ENCODE measurements around the gene UBE2D2. TPM values are rescaled to one million over a fixed set of nuclear protein-coding genes. Genes with fewer than 3 reads are reported as not detected.

UBE2D2 gene
- total RNA-seq, 1 experiment from 2014 or later = 165 TPM

DNA sequence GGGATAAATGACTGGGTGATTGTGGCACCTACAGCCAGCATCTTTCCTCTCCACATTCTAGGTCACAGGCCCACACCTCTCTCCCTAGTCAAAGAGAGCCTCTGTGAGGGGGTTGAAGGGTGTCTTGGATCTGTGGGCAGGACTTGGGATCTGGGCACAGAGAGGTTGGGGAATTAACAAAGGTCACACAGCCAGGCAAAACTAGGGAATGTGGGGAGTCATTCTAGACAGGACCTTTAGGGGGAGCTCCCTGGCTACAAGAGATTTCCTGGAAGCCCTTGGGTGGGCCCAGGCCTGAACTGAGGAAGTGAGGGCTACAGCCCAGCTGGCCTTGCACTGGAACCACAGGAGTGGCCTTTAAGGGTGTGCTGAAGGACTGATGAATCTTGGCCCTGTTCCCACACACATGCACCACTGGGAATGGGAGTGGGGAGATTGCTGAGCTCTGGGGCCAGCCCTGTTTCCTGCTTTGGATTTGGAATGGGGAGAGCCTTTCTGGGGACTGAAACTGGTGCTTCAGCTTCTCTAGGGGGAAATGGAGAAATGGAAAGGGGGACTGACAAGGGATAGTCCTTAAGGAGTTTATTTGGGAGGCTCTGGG, 74.6 kb downstream of the UBE2D2 start:
- peak; percentile 97 for DNase-seq (ENCODE audit: low read depth)

- no peak for DNase-seq (ENCODE audit: low read depth)
Measured at GRCh38 chr5:139636207-139636792, 75.2 kb downstream of the UBE2D2 start.

DNA sequence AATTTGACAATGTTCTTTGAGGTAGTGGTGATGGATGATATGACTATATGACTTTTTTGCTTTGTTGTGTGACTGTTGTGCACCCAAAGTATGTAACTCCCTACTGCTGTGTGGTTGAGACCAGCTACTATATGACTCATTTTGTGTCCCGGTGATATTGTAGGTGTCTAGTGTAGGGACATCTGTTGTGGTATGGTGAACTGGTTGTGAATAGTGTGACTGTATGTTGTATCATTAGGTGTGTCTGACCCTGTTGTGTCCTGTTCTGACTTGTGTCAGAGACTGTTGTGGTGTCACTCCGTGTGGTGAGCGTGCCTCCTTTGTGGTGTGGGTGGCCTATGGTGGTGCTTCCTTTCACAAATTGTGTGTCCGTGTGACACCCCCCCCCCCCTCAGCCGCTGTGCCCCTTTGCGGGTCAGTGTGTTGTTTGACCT, 75.9 kb downstream of the UBE2D2 start:
- peak; percentile 72 for DNase-seq (ENCODE audit: low read depth)

GRCh38 chr5:139637438-139638089, 76.4 kb downstream of the UBE2D2 start:
- DNase-seq (ENCODE audit: low read depth) = peak; percentile 78

DNA sequence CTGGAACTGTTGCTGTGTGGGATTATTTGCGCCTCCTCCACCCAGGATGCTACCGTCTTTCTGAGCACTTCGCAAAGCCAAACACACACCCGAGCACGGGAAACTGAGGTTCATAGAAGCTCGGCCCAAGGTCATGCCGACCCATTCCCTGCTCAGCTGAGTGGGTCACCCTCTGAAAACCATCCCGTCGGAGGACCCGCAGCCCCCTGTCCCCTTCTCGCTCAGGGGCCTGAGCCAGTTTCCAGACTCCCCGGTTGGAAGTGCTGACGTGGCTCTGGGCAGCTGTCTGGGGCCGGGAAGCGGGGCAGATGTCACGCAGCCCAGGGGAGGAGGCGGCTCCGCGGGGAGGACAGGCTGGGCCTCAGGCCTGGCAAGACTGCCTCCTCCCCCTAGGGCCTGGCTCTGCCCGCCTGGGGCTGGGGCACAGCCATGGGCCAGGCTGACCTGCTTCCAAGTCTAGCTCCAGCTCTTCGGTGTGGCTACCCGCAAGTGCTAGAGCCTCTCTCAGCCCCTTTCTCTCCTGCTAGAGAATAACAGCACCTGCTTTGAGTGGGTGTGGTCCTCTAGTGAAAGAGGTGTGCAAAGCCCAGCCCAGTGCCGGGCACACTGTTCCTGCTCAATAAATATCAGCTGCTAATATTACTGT, 77.1 kb downstream of the UBE2D2 start:
- DNase-seq (ENCODE audit: low read depth) = peak; percentile 91

- no peak for DNase-seq (ENCODE audit: low read depth)
Measured at GRCh38 chr5:139638736-139639618, 77.8 kb downstream of the UBE2D2 start.

DNA sequence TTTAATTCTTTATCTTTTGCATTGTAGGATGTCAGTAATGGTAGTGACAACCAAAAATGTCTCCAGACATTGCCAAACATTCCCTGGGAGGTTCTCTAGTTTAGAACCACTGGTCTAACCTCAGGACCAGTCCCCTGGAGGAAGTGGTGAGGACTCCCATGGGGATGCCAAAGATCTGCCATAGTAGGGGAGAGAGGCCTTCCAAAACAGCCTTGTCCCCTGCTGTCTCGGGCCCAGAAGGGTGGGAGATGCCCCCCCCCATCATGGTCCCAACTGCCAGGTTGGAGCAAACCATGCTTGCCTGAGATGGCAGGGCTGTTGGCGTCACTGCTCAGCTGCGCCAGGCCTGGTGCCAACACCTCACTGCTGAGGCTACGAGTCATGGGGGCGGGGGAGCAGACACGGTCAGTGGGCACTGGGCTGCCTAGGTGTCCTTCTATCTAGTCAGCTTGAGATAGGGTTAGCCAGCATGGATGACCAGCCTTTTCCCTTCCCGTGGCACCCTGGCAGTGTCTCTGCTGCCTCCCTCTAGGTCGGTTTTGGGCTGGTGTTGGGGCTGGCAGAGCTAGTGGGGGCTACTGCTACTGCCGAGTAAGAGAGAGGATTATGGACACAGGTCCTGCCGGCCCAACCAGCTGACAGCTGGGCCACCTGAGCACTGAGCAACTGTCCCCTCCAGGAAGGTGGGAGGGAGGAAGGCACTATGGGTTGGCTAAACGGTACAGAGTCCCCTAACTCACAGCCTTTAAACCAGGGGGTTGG, 78.7 kb downstream of the UBE2D2 start:
- peak; percentile 73 for DNase-seq (ENCODE audit: low read depth)

DNA sequence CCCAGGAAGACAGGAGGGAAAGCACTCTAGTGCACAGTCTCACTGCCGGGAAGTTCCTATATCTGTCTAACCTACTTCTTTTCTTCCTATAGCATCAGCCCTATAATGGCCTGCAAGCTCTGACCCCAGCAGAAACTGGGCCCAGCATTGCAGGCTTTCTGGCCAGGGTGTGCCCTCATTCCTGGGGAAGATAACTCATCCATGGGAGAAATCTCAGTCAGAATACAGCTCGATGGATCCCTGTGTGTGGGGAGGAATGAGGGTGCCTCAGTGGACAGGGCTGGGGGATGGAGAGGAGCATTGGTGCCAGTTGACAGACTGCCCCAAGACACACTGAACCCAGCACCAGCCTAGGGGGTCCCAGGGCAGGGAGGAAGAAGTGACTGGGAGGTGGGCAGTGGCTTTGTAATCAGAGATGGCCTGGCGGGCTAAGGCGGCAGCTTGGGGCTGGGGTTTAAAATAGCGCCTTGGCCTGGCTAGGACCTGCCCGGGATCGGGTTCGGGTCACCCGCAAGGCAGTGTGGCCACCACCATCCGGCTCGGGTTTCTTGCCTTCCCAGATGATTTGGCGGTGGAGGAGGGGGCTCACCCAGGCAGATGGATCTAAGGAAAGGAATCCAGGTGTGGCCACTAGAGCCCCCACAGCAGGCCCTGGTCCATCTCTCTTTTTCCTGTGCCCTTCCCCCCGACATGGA, 79.4 kb downstream of the UBE2D2 start:
- DNase-seq (ENCODE audit: low read depth) = no peak

- no peak for DNase-seq (ENCODE audit: low read depth)
Measured at GRCh38 chr5:139641116-139642080, 80.3 kb downstream of the UBE2D2 start.

GRCh38 chr5:139642213-139642612, 81.1 kb downstream of the UBE2D2 start:
- DNase-seq (ENCODE audit: low read depth) = no peak

- no peak for DNase-seq (ENCODE audit: low read depth)
Measured at GRCh38 chr5:139642891-139643871, 82.0 kb downstream of the UBE2D2 start.

DNA sequence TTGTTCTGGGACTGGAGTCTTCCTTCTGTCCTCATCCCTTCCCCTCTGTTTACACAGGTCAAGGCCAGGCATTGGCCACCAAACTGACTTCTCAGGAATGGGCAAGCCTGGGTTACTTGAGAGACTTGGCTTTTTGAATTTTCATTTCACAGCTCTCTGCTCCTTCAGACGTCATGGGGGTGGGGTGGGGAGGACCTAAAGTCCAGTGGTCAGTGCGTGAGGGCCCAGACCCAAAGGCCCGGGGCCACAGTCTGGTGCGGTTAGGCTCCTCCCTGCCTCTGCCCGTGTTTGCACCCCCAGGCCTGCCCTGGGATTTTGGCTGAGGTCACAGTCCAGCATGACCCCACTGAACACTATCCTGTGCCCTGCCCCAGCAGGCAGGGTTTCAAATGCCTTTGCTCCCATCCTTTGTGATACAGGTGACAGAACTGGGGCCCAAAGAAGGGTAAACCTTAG, 82.9 kb downstream of the UBE2D2 start:
- no peak for DNase-seq (ENCODE audit: low read depth)

- DNase-seq (ENCODE audit: low read depth) = no peak
Measured at GRCh38 chr5:139644646-139645429, 83.7 kb downstream of the UBE2D2 start.

DNA sequence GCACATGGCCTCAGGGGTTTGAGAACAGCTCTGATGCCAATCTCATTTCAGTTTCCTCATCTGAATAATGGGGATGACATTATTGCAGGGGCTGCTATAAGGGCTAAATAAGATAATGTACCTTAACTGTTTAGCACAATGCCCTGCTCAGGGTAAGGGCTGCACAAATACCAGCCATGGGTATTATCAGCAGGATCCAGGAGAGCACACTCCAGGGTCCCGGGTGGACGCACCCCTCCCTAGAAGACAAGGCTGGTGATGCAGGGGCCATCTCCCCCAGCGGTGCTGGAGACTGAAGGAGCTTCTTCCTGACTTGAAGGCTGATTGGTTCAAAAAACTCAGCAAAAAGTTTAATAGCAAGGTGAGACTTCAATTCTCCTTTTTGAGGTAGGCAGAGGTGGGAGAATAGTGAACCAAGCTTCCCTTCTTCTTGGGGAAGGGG, 84.3 kb downstream of the UBE2D2 start:
- DNase-seq (ENCODE audit: low read depth) = no peak

DNA sequence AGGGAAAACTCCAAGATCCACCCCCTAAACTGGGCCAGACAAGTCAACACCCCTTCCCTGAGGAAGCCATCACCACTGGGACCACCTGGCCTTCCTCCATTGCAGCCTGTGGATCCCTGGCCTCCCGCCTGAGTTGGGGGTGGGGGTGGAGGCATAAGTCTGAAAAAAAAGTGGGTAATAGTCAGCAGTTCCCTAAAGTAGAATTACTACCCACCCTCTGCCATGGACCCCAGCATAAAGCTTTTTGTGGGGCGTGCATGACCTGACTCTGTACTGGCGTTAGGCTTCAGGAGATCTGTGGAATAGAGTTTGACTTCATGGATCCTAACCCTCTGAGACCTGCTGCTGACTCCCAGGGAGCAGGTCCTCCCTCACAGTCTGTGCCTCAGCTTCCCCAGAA, 85.0 kb downstream of the UBE2D2 start:
- no peak for DNase-seq (ENCODE audit: low read depth)

GRCh38 chr5:139646912-139647505, 85.9 kb downstream of the UBE2D2 start:
- DNase-seq (ENCODE audit: low read depth) = no peak

Measured in M059J (cell line).